Limb (tissue), 2 donors: ENCODE data around the gene CD300LB.
"Not testable (repeated sequence)": the region's sequence is repeated elsewhere in the genome, so short reads cannot be mapped to it uniquely, and the experiment has no call there.

Experiments used
- DNase-seq, 2 donors: peaks; one replicate each; pipeline ENCODE4 v3.0.0-alpha.2; 2016; ENCODE audit errors: extremely low spot score in 2 of 2

CD300LB gene

DNA sequence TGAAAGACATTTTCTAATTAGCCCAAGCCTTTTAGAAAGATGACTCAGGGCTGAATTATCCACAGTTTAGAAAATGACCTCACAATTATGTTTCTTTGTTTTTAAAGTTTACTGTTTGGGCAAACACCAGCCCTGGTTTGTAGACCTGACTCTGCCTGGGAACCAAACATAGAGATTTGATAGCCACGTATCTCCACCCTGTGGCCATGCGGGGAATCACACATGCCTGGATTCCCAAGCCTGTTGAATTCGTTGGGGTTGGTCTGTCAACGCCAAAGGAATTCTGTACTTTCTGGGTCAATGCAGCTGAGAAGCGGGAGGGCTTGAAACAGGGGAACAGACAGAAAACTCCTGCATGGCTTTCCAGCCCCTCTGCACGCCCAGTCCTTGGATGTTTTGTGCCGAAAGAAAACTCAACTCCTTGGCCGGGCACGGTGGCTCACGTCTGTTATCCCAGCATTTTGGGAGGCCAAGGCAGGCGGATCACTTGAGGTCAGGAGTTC is 37.9 kb downstream of the CD300LB start:
- peak; percentile 60 to 80 for DNase-seq

DNA sequence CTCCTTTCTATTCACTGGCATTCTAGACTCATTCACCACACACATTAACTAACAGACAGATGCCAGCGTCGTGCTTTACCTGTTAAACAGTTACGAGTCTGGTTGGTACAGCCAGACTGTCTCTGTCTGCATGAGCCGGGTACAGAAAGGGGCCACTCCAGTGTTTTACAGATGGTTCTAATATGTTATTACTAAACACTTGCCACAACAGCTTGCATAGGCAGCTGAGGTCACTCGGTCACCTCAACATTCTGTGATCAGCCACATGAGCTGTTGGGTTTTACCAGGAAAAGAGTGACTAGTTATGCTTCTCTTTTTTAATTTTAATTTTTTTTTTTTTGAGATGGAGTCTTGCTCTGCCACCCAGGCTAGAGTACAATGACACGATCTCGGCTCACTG is 39.6 kb downstream of the CD300LB start:
- DNase-seq, result no peak

GRCh38 chr17:74490716-74491115 is 40.6 kb downstream of the CD300LB start:
- no peak for DNase-seq

- DNase-seq, result not testable (repeated sequence)
Measured at GRCh38 chr17:74488276-74488675, 43.0 kb downstream of the CD300LB start.

DNA sequence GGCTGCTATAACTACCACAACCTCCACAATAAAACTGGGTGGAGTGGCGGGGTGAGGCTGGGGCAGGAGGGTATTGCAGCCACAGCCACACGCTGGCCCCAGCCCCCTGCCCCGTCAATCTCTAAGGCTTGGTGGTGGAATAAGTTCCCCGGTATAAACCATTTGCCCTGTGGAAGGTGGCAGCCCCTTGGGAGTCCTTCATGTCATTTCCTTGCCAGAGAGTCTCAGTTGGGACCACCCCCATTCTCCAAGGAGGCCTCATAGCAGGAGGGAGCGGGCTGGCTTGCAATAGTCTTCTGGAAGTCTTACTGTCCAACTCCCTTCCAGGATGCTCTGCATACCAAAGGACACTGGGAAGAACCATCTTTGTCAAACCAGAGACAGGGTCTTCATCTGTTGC is 45.4 kb downstream of the CD300LB start:
- DNase-seq, result no peak

DNA sequence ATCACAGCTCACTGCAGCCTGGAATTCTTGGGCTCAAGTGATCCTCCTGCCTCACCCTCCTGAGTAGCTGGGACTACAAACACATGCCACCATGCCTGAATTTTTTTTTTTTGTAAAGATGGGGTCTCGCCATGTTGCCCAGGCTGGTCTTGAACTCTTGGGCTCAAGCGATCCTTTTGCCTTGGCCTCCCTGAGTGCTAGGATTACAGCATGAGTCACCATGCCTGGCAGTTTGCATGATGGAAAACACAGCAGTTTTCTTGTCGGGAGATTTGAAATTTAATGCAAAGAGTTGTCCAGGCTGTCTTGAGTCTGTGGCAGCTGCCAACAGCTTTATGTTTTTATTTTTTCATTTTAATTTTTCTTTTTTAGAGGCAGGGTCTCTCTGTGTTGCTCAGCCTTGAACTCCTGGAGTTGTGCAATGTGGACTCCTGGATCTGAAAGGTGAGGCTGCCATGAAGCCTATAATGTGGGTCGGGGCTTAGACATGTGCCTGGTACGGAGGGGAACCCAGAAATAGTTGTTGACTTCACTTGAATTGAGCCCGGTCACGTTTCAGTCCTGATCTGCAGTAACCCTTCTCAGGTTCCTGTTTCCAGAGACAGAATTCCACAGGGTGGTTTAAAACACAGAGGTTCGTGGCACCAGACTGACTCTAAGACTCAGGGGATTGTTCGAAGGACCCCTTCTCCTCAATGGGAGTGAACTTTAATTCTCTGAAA is 46.1 kb downstream of the CD300LB start:
- DNase-seq, result no peak

DNA sequence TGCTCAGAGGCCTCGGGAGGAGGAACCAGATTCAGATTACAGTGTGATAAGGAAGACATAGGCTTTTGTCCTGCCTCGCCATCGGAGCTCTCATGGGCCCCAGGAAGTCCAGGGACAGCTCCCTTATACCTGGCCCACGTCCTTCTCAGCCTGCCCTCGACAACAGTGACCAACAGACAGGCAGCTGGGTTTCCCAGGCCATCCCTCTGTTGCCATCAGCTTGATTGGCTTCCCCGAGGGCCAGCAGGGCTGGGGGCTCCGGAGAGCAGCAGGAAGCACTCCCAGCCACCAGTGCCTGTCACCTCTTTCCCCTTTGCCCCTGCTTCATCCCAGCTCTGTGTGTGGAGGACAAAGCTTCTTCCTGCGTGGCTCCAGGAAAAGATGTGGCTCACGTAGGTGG is 47.2 kb downstream of the CD300LB start:
- DNase-seq, result no peak

- DNase-seq, result no peak
Measured at GRCh38 chr17:74481621-74482020, 49.7 kb downstream of the CD300LB start.

GRCh38 chr17:74480290-74480689 is 51.0 kb downstream of the CD300LB start:
- DNase-seq, result no peak

- no peak for DNase-seq
Measured at GRCh38 chr17:74478420-74479100, 52.7 kb downstream of the CD300LB start.

DNA sequence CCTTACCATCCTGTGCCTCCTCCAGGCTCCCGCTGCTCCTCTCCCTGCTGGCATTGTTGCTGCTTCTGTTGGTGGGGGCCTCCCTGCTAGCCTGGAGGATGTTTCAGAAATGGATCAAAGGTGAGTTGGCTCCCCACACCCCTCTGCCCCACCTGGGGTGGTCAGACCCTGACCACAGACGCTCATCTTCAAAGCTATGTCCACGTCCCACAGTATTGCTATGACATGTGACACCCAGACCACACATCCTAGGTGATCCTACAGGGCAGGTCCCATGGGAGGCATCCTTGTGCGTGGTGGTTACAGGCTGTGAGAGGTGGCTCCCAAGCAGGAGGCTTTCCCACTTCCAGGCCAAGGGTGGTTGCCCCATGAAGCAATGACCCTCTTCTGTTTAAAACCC is 53.9 kb downstream of the CD300LB start:
- DNase-seq, result no peak

- DNase-seq, result no peak
Measured at GRCh38 chr17:74475189-74475588, 56.1 kb downstream of the CD300LB start.

DNA sequence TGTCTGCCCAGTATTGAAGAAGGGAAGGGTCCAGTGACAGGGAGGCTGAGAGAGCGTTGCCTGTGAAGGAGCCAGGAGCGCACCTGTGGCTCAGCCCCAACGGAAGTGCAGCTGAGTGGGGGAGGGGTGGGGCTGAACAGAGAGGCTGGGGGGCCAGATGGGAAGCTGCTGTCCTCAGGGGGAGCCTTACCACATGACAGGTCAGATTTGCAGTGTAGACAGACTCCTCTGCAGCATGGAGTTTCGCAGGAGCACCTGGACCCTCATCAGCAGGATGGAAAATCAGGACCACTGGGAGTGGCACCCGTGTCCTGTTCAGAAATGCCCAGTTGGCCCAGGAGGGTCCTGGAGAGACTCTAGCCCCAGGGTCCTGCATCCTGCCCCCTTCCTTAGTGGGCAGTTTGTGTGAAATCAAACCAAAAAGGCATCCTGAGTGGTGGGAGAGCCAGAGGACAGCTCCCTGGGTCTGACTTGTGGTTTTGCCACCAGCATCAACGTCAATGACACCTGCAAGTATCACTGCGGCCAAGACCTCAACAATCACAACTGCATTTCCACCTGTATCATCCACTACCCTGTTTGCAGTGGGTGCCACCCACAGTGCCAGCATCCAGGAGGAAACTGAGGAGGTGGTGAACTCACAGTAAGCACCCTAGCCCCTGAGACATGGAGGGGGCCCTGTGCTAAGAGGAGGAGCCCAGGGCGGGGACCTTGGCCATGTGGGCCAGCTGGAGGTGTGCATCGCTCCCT is 57.1 kb downstream of the CD300LB start:
- no peak for DNase-seq

- DNase-seq, result no peak
Measured at GRCh38 chr17:74473294-74473693, 58.0 kb downstream of the CD300LB start.

- no peak for DNase-seq
Measured at GRCh38 chr17:74472890-74473289, 58.4 kb downstream of the CD300LB start.

DNA sequence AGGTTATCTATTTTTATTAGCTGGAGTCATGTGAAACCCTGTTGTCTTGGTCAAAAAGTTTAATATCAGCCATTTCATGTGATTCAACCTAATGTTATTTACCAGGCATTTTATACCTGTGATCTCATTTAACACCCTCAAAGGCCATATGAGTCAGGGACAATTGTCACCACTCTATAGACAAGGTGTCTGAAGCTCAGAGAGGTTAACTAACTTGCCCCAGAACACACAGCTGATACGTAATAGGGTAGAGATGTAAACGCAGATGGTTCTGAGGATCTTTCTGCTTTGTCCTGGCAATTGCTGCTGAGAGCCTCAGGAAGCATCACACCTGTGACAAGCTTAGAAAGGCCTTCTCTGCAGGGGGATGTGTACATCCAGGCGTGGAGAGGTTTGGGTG is 59.9 kb downstream of the CD300LB start:
- DNase-seq, result no peak
